HG02623 (cell line): ENCODE data around the gene DNAJC11.

Experiments used
- ATAC-seq: cut with Tn5 transposase; IDR thresholded peaks from one replicate; pipeline ENCODE4 v1.9.1; 2021; ENCODE audit warnings: moderate library complexity; ENCODE audit not compliant: unreplicated experiment

DNAJC11 gene

DNA sequence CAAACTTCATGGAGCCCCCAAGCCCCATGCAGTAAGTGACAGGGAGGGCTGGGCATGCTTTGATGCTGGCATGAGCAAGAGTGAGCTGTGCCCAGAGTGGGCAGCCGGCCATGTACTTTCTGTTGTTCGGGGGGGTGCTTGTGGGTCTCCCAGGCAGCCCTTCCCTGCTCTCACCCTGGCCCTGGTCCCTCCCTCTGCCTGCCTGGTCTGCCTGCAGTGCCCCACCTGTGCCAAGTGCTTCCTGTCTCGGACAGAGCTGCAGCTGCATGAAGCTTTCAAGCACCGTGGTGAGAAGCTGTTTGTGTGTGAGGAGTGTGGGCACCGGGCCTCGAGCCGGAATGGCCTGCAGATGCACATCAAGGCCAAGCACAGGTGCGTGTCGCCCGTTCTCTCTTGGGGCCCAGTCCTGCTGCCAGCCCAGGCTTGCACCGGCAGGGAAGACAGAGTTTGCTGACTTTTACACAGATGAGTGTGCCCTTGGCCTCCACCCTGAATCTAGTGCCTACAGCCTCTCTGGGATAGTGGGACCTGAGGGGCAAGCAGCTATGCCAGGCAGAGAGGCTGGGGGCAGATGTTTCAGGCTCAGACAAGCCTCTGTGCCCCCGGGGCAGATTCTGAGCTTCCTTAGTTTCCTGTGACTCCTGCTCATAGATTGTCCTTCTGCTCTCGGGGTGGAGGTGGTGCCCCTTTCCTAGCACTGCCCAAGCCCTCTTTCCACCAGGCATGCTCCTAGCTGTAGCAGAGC lies 114.2 kb downstream of the DNAJC11 start:
- ATAC-seq: no peak

DNA sequence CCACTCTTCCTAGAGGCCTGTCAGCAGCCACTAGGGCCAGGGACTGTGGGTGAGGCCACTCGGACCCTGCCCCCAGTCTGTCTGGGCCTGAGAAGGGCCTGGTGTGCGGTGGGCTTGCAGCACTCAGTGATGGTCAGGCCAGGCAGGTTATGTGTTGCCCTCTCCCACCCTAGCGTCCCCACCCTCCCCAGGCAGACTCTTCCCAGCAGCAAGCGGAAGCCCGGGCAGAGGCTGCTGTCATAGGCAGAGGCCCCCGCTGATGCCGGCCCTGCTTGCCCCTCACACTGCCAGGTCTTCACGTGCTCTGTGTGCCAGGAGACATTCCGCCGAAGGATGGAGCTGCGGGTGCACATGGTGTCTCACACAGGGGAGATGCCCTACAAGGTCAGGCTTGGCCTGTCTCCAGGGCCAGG lies 115.2 kb downstream of the DNAJC11 start:
- no peak for ATAC-seq

DNA sequence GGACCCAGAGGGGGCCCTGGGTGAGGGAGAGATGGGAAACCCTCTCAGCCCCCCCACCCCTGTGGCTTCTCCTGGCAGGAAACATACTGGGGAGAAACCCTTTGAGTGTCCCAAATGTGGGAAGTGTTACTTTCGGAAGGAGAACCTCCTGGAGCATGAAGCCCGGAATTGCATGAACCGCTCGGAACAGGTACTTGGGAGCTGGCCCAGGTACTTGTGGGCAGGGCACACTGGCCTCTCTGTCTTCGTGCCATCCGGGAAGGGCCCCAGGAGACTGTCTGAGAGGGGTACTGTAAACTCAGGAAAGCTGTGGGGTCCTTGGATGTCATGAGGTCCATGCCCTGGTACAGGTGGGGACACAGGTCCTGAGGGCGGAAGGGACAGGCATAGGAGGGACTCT lies 115.8 kb downstream of the DNAJC11 start:
- ATAC-seq: no peak

DNA sequence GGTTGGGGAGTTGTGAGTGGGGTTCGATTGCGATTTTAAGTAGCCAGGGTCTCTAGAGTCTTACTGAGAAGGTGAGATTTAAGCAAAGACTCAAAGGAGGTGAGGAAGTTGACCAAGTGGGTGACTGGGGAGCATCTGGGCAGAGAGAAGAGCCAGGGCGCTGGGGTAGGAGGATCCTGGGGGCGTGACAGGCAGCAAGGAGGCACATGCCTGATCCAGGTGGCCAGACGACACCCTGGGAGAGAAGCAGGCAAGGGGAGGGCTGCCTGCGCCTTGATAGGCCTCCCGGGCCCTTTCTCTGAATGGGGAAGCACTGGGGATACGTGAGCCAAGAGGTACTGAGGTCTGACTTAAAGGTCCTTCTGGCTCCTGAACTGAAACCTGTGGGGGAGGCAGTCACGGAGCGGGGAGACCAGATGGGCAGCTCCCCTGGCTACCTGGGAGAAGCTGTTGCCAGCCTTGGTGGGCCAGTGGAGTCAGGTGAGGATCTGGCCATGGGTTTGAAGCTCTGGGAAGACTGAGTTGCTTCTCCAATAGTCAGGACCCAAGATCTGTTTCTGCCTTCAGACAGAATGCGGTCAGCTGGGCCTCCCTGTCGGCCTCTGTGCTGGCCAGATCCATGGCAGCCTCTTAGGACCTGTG lies 116.4 kb downstream of the DNAJC11 start:
- no peak for ATAC-seq
